Body of pancreas (tissue), 4 donors: Measurements from ENCODE around the gene INPP5J.

Experiments used
- CTCF ChIP-seq, 7 experiments: fragments of 450-650 bp in 4 of 7; fragments of 200-600 bp in 3 of 7; sonication (generic) in 3 of 7; IDR thresholded peaks; one replicate each; pipeline ENCODE4 v1.5.1; 2016 to 2019; ENCODE audit warnings: antibody characterized with exemption in 7 of 7
- POLR2A ChIP-seq, 3 donors: fragments of 450-650 bp; IDR thresholded peaks; one replicate each; pipeline ENCODE4 v1.6.1; 2016; ENCODE audit warnings: antibody characterized with exemption in 3 of 3, mild to moderate bottlenecking in 2 of 3

GRCh38 chr22:31136155-31136554 lies 13.4 kb downstream of the INPP5J start:
- TF ChIP-seq CTCF (IDR thresholded peaks at IDR 0.05): no peak
- no peak for TF ChIP-seq POLR2A (IDR thresholded peaks at IDR 0.05)
